ENCODE results near the gene SMARCA2. TPM values are rescaled to one million over a fixed set of nuclear protein-coding genes. Genes with fewer than 3 reads are reported as not detected.

The SMARCA2 gene
- total and polyA plus RNA-seq, 10 of the 15 experiments (the other 5 are each of a cell fraction or from before 2014, with no cell fraction given), result 100 to 392 (median 204) TPM

DNA sequence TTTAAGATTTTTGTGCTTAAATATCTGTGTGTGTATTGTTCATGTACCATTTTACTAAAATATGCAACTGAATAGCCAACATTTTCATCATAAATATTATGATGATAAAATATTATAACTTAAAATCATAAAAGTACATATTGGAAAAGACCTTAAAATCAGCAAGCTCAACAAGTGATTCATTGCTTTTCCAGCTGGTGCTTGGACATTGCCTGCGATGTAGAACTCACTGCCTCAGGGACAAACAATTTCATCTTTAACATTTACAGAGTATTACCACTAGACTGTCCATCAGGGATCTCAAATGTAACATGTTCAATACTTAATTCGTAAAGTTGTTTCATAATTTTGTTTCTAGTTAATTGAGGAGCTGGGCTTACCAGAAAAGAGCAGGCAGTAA lies 17.5 kb upstream of the SMARCA2 start (continued):
- TF ChIP-seq BMI1 (IDR thresholded peaks at IDR 0.05; ENCODE audit: borderline replicate concordance) (no peak), SREBF1 (IDR thresholded peaks at IDR 0.05; ENCODE audit: low read length) (no peak), STAT3 (IDR thresholded peaks at IDR 0.05; ENCODE audit: low read depth, low read length) (no peak)
- TF ChIP-seq, protein P1, sequence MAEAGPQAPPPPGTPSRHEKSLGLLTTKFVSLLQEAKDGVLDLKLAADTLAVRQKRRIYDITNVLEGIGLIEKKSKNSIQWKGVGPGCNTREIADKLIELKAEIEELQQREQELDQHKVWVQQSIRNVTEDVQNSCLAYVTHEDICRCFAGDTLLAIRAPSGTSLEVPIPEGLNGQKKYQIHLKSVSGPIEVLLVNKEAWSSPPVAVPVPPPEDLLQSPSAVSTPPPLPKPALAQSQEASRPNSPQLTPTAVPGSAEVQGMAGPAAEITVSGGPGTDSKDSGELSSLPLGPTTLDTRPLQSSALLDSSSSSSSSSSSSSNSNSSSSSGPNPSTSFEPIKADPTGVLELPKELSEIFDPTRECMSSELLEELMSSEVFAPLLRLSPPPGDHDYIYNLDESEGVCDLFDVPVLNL (IDR thresholded peaks at IDR 0.05; ENCODE audit: low read depth, low read length), result no peak

DNA sequence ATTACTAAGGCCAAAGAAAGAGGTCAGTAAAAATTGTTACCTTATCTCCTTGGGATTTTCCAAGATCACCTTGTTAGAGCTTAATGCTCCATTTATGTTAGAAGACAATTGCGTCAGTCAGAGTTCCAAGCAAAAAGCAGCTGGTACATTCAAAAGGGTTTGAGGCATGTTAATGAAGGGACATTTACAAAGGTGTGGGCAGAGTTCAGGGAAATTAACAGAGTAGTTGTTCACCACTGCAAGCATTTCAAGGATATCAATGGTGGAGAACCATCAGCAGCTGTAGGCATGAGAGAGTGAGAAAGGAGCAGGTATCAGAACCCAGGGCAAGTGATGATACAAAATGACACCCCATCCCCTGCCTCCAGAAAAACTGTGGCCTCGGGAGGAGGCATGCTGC lies 17.0 kb upstream of the SMARCA2 start:
- Histone ChIP-seq H3K9ac (ENCODE audit: control insufficient read depth, insufficient read depth, low read length) (no peak overlapping the region), H3K36me3 (ENCODE audit: control insufficient read depth in 2 of 2, insufficient read depth in 2 of 2, low read length in 1 of 2) (no peaks in the 10 kb centered on the region), H3K79me2 (ENCODE audit: control insufficient read depth, insufficient read depth, low read length) (no peaks in the 10 kb centered on the region), H4K20me1 (ENCODE audit: control insufficient read depth, insufficient read depth) (no peaks in the 10 kb centered on the region), H3K9me3 (replicated peaks; ENCODE audit: control insufficient read depth, insufficient read depth, low read length) (no peaks in the 10 kb centered on the region), H2AFZ (ENCODE audit: control insufficient read depth, low read depth, low read length) (no peak overlapping the region), H3K4me1 (ENCODE audit: control insufficient read depth, insufficient read depth, low read length) (no peaks in the 10 kb centered on the region), H3K4me2 (ENCODE audit: control insufficient read depth, insufficient read depth) (no peak overlapping the region), H3K27me3 (replicated peaks in 1 of 2; ENCODE audit: control insufficient read depth in 2 of 2, insufficient read depth in 2 of 2, low read length in 1 of 2) (no peaks in the 10 kb centered on the region), H3K27ac (ENCODE audit: control insufficient read depth, insufficient read depth) (no peak overlapping the region), H3K4me3 (no peak overlapping the region)
- ATAC-seq (no peak), FAIRE-seq (no peak), DNase-seq (ENCODE audit: low read depth, low spot score) (no peak)
- SMC1A ChIA-PET (ENCODE audit: uncharacterized antibody, unreplicated experiment), result interaction anchor here (0.8 to 1.9 kb wide), 5 partner anchors 14 to 161 kb away, joined by 3 to 5 read pairs (median 4); no protein-coding TSS in a partner anchor
- WGBS (ENCODE audit: insufficient coverage, insufficient replicate concordance, low lambda C conversion rate, missing lambda C conversion rate), result 69% methylated on average over 2 of the region's 2 CpGs
- RAD21 ChIA-PET (ENCODE audit: unreplicated experiment), result interaction anchor here (0.9 kb wide), 1 partner anchor 55 kb away, joined by 3 read pairs; no protein-coding TSS in a partner anchor
- no TSS peak for BruUV-seq (replicated peaks)
- POLR2A ChIA-PET, result no interaction called here
- intact Hi-C loops (cut with micrococcal nuclease; ENCODE audit: unreplicated experiment), result no loop called here
- CTCF ChIA-PET, result interaction anchor here (1.2 to 1.7 kb wide), 2 partner anchors 14 to 231 kb away, joined by 3 to 4 read pairs; no protein-coding TSS in a partner anchor
- in situ Hi-C loops (cut with MboI), result no loop called here
- TF ChIP-seq, protein P2, sequence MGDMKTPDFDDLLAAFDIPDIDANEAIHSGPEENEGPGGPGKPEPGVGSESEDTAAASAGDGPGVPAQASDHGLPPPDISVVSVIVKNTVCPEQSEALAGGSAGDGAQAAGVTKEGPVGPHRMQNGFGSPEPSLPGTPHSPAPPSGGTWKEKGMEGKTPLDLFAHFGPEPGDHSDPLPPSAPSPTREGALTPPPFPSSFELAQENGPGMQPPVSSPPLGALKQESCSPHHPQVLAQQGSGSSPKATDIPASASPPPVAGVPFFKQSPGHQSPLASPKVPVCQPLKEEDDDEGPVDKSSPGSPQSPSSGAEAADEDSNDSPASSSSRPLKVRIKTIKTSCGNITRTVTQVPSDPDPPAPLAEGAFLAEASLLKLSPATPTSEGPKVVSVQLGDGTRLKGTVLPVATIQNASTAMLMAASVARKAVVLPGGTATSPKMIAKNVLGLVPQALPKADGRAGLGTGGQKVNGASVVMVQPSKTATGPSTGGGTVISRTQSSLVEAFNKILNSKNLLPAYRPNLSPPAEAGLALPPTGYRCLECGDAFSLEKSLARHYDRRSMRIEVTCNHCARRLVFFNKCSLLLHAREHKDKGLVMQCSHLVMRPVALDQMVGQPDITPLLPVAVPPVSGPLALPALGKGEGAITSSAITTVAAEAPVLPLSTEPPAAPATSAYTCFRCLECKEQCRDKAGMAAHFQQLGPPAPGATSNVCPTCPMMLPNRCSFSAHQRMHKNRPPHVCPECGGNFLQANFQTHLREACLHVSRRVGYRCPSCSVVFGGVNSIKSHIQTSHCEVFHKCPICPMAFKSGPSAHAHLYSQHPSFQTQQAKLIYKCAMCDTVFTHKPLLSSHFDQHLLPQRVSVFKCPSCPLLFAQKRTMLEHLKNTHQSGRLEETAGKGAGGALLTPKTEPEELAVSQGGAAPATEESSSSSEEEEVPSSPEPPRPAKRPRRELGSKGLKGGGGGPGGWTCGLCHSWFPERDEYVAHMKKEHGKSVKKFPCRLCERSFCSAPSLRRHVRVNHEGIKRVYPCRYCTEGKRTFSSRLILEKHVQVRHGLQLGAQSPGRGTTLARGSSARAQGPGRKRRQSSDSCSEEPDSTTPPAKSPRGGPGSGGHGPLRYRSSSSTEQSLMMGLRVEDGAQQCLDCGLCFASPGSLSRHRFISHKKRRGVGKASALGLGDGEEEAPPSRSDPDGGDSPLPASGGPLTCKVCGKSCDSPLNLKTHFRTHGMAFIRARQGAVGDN (IDR thresholded peaks at IDR 0.05), result no peak
- TF ChIP-seq KAT2A (conservative IDR thresholded peaks at IDR 0.05; ENCODE audit: control insufficient read depth, low read depth, low read length), result no peak
- TF ChIP-seq ZSCAN29 (IDR thresholded peaks at IDR 0.05), result no peak
- TF ChIP-seq PML (IDR thresholded peaks at IDR 0.05; ENCODE audit: low read length), result no peak
- no peak for TF ChIP-seq RAD21 (IDR thresholded peaks at IDR 0.05; ENCODE audit: insufficient read depth, low read depth, low read length)
- TF ChIP-seq, protein P3, sequence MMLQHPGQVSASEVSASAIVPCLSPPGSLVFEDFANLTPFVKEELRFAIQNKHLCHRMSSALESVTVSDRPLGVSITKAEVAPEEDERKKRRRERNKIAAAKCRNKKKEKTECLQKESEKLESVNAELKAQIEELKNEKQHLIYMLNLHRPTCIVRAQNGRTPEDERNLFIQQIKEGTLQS (IDR thresholded peaks at IDR 0.05; ENCODE audit: borderline replicate concordance, extremely low read depth, low read depth, low read length), result no peak
- TF ChIP-seq IKZF2 (IDR thresholded peaks at IDR 0.05), result no peak
- no peak for TF ChIP-seq GABPA (IDR thresholded peaks at IDR 0.05; ENCODE audit: low read depth)
- no peak for TF ChIP-seq HDAC6 (IDR thresholded peaks at IDR 0.05; ENCODE audit: unreplicated experiment)
- TF ChIP-seq ZNF622 (IDR thresholded peaks at IDR 0.05), result no peak
- TF ChIP-seq BACH1 (IDR thresholded peaks at IDR 0.05; ENCODE audit: borderline replicate concordance), result no peak
- TF ChIP-seq MEF2B (IDR thresholded peaks at IDR 0.05; ENCODE audit: partially characterized antibody, poor library complexity, severe bottlenecking), result no peak
- TF ChIP-seq, protein P4, sequence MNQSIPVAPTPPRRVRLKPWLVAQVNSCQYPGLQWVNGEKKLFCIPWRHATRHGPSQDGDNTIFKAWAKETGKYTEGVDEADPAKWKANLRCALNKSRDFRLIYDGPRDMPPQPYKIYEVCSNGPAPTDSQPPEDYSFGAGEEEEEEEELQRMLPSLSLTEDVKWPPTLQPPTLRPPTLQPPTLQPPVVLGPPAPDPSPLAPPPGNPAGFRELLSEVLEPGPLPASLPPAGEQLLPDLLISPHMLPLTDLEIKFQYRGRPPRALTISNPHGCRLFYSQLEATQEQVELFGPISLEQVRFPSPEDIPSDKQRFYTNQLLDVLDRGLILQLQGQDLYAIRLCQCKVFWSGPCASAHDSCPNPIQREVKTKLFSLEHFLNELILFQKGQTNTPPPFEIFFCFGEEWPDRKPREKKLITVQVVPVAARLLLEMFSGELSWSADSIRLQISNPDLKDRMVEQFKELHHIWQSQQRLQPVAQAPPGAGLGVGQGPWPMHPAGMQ (IDR thresholded peaks at IDR 0.05; ENCODE audit: borderline replicate concordance), result no peak

All from GM12878 (cell line).